Liver (tissue), 9 donors: ENCODE measurements around the gene TJP2. TPM values are rescaled to one million over a fixed set of nuclear protein-coding genes. Genes with fewer than 3 reads are reported as not detected.

Experiments used
- DNase-seq: peaks from one replicate; pipeline ENCODE4 v3.0.0-alpha.2; 2017; ENCODE audit warnings: low spot score
- H3K27ac ChIP-seq, 2 donors: one replicate each; pipeline ENCODE4 v1.7.0; 2013; ENCODE audit warnings: inconsistent platforms in 2 of 2, low read length in 2 of 2, control low read depth in 1 of 2, low read depth in 1 of 2, mild to moderate bottlenecking in 1 of 2
- H3K27me3 ChIP-seq, 4 donors: one replicate each; pipeline versions ENCODE4 v1.6.1 to v1.7.0; 2013; ENCODE audit warnings: low read length in 3 of 4, inconsistent platforms in 1 of 4, mild to moderate bottlenecking in 1 of 4, moderate library complexity in 1 of 4; ENCODE audit not compliant: control insufficient read depth in 4 of 4, insufficient read depth in 4 of 4
- H3K36me3 ChIP-seq, 4 donors: one replicate each; pipeline versions ENCODE4 v1.6.1 to v1.7.0; 2013; ENCODE audit warnings: low read length in 3 of 4, mild to moderate bottlenecking in 3 of 4, low read depth in 1 of 4, moderate library complexity in 1 of 4; ENCODE audit not compliant: control insufficient read depth in 4 of 4, insufficient read depth in 3 of 4
- H3K4me1 ChIP-seq, 4 donors: one replicate each; pipeline versions ENCODE4 v1.6.1 to v1.7.0; 2013; ENCODE audit warnings: low read length in 3 of 4, mild to moderate bottlenecking in 3 of 4, moderate library complexity in 1 of 4; ENCODE audit not compliant: control insufficient read depth in 4 of 4, insufficient read depth in 4 of 4
- H3K4me3 ChIP-seq, 3 donors: one replicate each; pipeline versions ENCODE4 v1.6.1 to v1.7.0; 2013; ENCODE audit warnings: low read length in 3 of 3, control low read depth in 1 of 3, low read depth in 1 of 3, mild to moderate bottlenecking in 1 of 3
- H3K9ac ChIP-seq, 2 donors: one replicate each; pipeline ENCODE4 v1.7.0; 2013; ENCODE audit warnings: low read length in 2 of 2, mild to moderate bottlenecking in 2 of 2, moderate library complexity in 2 of 2, control low read depth in 1 of 2, low read depth in 1 of 2
- H3K9me3 ChIP-seq, 4 donors: one replicate each; pipeline versions ENCODE4 v1.6.1 to v1.7.0; 2013; ENCODE audit warnings: low read length in 3 of 4; ENCODE audit not compliant: control insufficient read depth in 4 of 4
- ATF3 ChIP-seq: IDR thresholded peaks from 2 replicates; pipeline ENCODE4 v1.6.1; 2016; ENCODE audit warnings: antibody characterized with exemption
- CTCF ChIP-seq: fragments of 150-350 bp; IDR thresholded peaks from 2 replicates; pipeline ENCODE4 v1.5.1; 2017; ENCODE audit warnings: improper control_type of control experiment, low read depth, low read length; ENCODE audit not compliant: missing input control
- FOXA2 ChIP-seq: IDR thresholded peaks from 2 replicates; pipeline ENCODE4 v1.6.1; 2016; ENCODE audit warnings: antibody characterized with exemption
- GABPA ChIP-seq, 2 donors: IDR thresholded peaks in 1 of 2; conservative IDR thresholded peaks in 1 of 2; 2 replicates each; pipeline ENCODE4 v1.6.1; 2016; ENCODE audit warnings: antibody characterized with exemption in 2 of 2, mild to moderate bottlenecking in 1 of 2, moderate library complexity in 1 of 2
- HNF4A ChIP-seq, 2 donors: conservative IDR thresholded peaks; 2 replicates each; pipeline ENCODE4 v1.6.1; 2016; ENCODE audit warnings: antibody characterized with exemption in 2 of 2, mild to moderate bottlenecking in 2 of 2
- HNF4G ChIP-seq: IDR thresholded peaks from 2 replicates; pipeline ENCODE4 v1.6.1; 2016; ENCODE audit warnings: antibody characterized with exemption
- JUND ChIP-seq, 2 donors: IDR thresholded peaks; 2 replicates each; pipeline ENCODE4 v1.6.1; 2016; ENCODE audit warnings: antibody characterized with exemption in 2 of 2
- MAX ChIP-seq: IDR thresholded peaks from 2 replicates; pipeline ENCODE4 v1.6.1; 2016; ENCODE audit warnings: antibody characterized with exemption
- REST ChIP-seq: IDR thresholded peaks from 2 replicates; pipeline ENCODE4 v1.6.1; 2016; ENCODE audit warnings: antibody characterized with exemption, mild to moderate bottlenecking
- RXRA ChIP-seq, 2 donors: IDR thresholded peaks; 2 replicates each; pipeline ENCODE4 v1.6.1; 2017 to 2018; ENCODE audit warnings: antibody characterized with exemption in 2 of 2, mild to moderate bottlenecking in 1 of 2
- SP1 ChIP-seq: IDR thresholded peaks from 2 replicates; pipeline ENCODE4 v1.6.1; 2018; ENCODE audit warnings: antibody characterized with exemption, mild to moderate bottlenecking
- TAF1 ChIP-seq: conservative IDR thresholded peaks from 2 replicates; pipeline ENCODE4 v1.6.1; 2016; ENCODE audit warnings: antibody characterized with exemption, mild to moderate bottlenecking
- YY1 ChIP-seq: IDR thresholded peaks from 2 replicates; pipeline ENCODE4 v1.6.1; 2016; ENCODE audit warnings: antibody characterized with exemption, mild to moderate bottlenecking
- ZBTB33 ChIP-seq: IDR thresholded peaks from 2 replicates; pipeline ENCODE4 v1.6.1; 2016; ENCODE audit warnings: antibody characterized with exemption
- WGBS: extraction: QIAGEN DNeasy Blood & Tissue Kit; methylation state at CpG from one replicate; pipeline ENCODE4 v1.1.7; 2013; 5-methylcytosine and 5-hydroxymethylcytosine counted together
- polyA plus RNA-seq, 2 donors: library from polyadenylated mRNA; stranded (reverse) in 1 of 2; unstranded in 1 of 2; fragments of 200-250 nt in 1 of 2; fragments of >200 nt in 1 of 2; fragmentation: Nextera tagmentation in 1 of 2; extraction: Ambion mirVana in 1 of 2; gene quantifications; one replicate each; pipeline versions ENCODE4 v1.2.1 to v1.2.3, GENCODE V29; 2013 to 2015
- total RNA-seq, 2 donors: library from RNA; depleted of rRNA; stranded (reverse); fragments of >200 nt; gene quantifications; one replicate each; pipeline ENCODE4 v1.2.3, GENCODE V29; 2014
- donor health status: healthy.
- donor health status: healthy.
- donor health status: healthy.
- donor health status: healthy.
- donor health status: healthy.

Gene TJP2
- total and polyA plus RNA-seq, 4 donors: 23.2 to 74.0 (median 32.6) TPM

- TF ChIP-seq TAF1 (no peak), RXRA (IDR thresholded peaks at IDR 0.05) (no peak), YY1 (no peak), HNF4G (no peak), CTCF (no peak), FOXA2 (no peak), SP1 (no peak), GABPA (IDR thresholded peaks at IDR 0.05 in 1 of 2, conservative IDR thresholded peaks at IDR 0.05 in 1 of 2) (no peak), HNF4A (conservative IDR thresholded peaks at IDR 0.05) (no peak), MAX (no peak), ATF3 (no peak)
- 88% methylated on average over 9 of the region's 9 CpGs for whole genome bisulfite sequencing
- Histone ChIP-seq H3K4me3 (no peak overlapping the region), H3K36me3 (no peaks in the 10 kb centered on the region), H3K9ac (no peak overlapping the region), H3K27ac (no peak overlapping the region), H3K27me3 (no peaks in the 10 kb centered on the region), H3K9me3 (no peaks in the 10 kb centered on the region), H3K4me1 (no peaks in the 10 kb centered on the region)
- no peak for DNase-seq
These were observed 91.8 kb downstream of the TJP2 start for GRCh38 chr9:69265891-69266290.

- H3K36me3 ChIP-seq: no peaks in the 10 kb centered on the region
- 90% methylated on average over 1 of the region's 1 CpG for WGBS
- H3K4me1 ChIP-seq: no peaks in the 10 kb centered on the region
- H3K27me3 ChIP-seq: no peaks in the 10 kb centered on the region
- H3K9ac ChIP-seq: no peak overlapping the region
- peaks cover 0 to 5% (median 2%) of the 10 kb centered on the region in 4 donors for H3K9me3 ChIP-seq
- TF ChIP-seq MAX: no peak
- no peak for TF ChIP-seq REST
- no peak overlapping the region for H3K27ac ChIP-seq
- DNase-seq: no peak
- no peak overlapping the region for H3K4me3 ChIP-seq
These were observed 98.1 kb downstream of the TJP2 start for GRCh38 chr9:69272212-69272611.

GRCh38 chr9:69273161-69273560 is 99.1 kb downstream of the TJP2 start:
- Histone ChIP-seq H3K4me1 (no peaks in the 10 kb centered on the region), H3K9me3 (peaks cover 0 to 5% (median 2%) of the 10 kb centered on the region in 4 donors), H3K27ac (no peak overlapping the region), H3K36me3 (no peaks in the 10 kb centered on the region), H3K4me3 (no peak overlapping the region), H3K9ac (no peak overlapping the region), H3K27me3 (no peaks in the 10 kb centered on the region)
- DNase-seq: no peak
- WGBS: 72% methylated on average over 4 of the region's 4 CpGs
- no peak for TF ChIP-seq ATF3
- TF ChIP-seq JUND (IDR thresholded peaks at IDR 0.05): no peak
- TF ChIP-seq ZBTB33: no peak
- TF ChIP-seq CTCF: no peak
- TF ChIP-seq HNF4G: no peak
